Measurements from ENCODE around the gene C3orf18.
"Not testable (repeated sequence)": the region's sequence is repeated elsewhere in the genome, so short reads cannot be mapped to it uniquely, and the experiment has no call there.

The C3orf18 gene

GRCh38 chr3:50519471-50520089 lies 48.0 kb downstream of the C3orf18 start:
- peak; percentile 35 for DNase-seq

- DNase-seq: no peak
Measured at GRCh38 chr3:50518436-50518835, 49.1 kb downstream of the C3orf18 start.

- no peak for DNase-seq
Measured at GRCh38 chr3:50517721-50518206, 49.8 kb downstream of the C3orf18 start.

GRCh38 chr3:50516440-50516871 lies 51.1 kb downstream of the C3orf18 start:
- no peak for DNase-seq

GRCh38 chr3:50515565-50516439 lies 51.7 kb downstream of the C3orf18 start:
- no peak for DNase-seq

GRCh38 chr3:50512908-50513307 lies 54.6 kb downstream of the C3orf18 start:
- DNase-seq: not testable (repeated sequence)

GRCh38 chr3:50512131-50512530 lies 55.4 kb downstream of the C3orf18 start:
- DNase-seq: no peak

- DNase-seq: no peak
Measured at GRCh38 chr3:50510325-50510724, 57.2 kb downstream of the C3orf18 start.

- DNase-seq: no peak
Measured at GRCh38 chr3:50509715-50510114, 57.8 kb downstream of the C3orf18 start.

- no peak for DNase-seq
Measured at GRCh38 chr3:50508821-50509220, 58.7 kb downstream of the C3orf18 start.
